ENCODE data around the gene ZNF624.
A peak's percentile ranks its signal among the peaks of the same experiment; 100 is the strongest.

Gene ZNF624

GRCh38 chr17:16589097-16589969 lies 64.3 kb downstream of the ZNF624 start:
- peak; percentile 32 for DNase-seq

- DNase-seq: no peak
These were observed 67.9 kb downstream of the ZNF624 start for GRCh38 chr17:16585796-16586195.

- peak; percentile 2 for DNase-seq
These were observed 69.2 kb downstream of the ZNF624 start for GRCh38 chr17:16584273-16584995.

GRCh38 chr17:16583781-16584180 lies 69.9 kb downstream of the ZNF624 start:
- no peak for DNase-seq

- DNase-seq: no peak
These were observed 80.2 kb downstream of the ZNF624 start for GRCh38 chr17:16573466-16573865.
